ENCODE results near the gene SNTG2. TPM values are rescaled to one million over a fixed set of nuclear protein-coding genes. Genes with fewer than 3 reads are reported as not detected.

SNTG2 gene
- total and polyA plus RNA-seq, 11 donors = 0.19 to 3.2 (median 0.93) TPM

DNA sequence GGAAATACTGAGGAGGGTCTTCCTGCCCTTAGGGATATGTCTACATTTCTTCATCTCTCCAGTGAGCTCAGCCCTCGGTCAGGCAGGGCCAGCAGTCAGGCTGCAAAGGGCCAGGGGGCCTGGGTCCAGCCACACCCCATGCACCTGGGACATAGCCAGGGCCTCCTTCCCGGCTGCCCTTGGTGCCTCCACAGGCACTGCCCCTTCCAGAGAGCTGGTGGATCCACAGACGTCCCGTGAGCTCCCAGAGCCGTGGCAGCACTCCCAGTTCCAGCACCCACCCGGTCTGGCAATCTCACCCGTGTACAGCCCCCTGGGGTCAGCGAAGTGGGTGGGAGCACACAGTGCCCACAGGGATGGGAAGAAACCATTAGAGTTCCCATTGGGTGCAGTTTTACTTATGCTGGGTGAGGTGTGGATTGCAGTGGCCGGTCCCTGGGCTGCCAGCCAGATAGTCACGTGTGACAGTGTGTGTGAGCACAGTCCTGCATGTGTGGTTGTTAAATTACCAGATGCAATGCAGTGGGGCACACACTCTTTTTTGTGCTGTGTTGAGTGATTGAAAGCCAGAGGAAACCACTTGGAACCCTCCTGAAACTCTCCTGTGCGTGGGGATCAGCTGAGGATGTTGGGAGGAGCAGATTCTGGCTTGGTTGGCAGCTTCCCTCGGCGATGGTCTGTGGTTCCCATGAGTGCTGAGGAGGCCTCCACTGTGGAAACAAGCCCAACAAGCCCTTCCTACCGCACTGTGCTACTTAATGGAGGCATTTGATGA, 131.0 kb downstream of the SNTG2 start:
- TF ChIP-seq, protein P1, sequence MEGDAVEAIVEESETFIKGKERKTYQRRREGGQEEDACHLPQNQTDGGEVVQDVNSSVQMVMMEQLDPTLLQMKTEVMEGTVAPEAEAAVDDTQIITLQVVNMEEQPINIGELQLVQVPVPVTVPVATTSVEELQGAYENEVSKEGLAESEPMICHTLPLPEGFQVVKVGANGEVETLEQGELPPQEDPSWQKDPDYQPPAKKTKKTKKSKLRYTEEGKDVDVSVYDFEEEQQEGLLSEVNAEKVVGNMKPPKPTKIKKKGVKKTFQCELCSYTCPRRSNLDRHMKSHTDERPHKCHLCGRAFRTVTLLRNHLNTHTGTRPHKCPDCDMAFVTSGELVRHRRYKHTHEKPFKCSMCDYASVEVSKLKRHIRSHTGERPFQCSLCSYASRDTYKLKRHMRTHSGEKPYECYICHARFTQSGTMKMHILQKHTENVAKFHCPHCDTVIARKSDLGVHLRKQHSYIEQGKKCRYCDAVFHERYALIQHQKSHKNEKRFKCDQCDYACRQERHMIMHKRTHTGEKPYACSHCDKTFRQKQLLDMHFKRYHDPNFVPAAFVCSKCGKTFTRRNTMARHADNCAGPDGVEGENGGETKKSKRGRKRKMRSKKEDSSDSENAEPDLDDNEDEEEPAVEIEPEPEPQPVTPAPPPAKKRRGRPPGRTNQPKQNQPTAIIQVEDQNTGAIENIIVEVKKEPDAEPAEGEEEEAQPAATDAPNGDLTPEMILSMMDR (IDR thresholded peaks at IDR 0.05) = no peak
- TF ChIP-seq POLR2A (IDR thresholded peaks at IDR 0.05) = no peak
- Histone ChIP-seq H3K4me1 (no peaks in the 10 kb centered on the region), H3K27me3 (peaks cover 0 to 21% (median 0%) of the 10 kb centered on the region in 9 donors), H3K27ac (no peak overlapping the region), H3K9me3 (no peaks in the 10 kb centered on the region), H3K36me3 (no peaks in the 10 kb centered on the region), H3K4me3 (no peak overlapping the region)
- intact Hi-C loops (cut with DNase I) = no loop called here
- peak in 2 of 5 donors; percentile 31 to 64 for DNase-seq
- peak; percentile 55 to 67 (median 64) for ATAC-seq
- WGBS, 4 donors = 49 to 60% (median 54%) methylated on average over 13 to 14 of the region's 14 CpGs

DNA sequence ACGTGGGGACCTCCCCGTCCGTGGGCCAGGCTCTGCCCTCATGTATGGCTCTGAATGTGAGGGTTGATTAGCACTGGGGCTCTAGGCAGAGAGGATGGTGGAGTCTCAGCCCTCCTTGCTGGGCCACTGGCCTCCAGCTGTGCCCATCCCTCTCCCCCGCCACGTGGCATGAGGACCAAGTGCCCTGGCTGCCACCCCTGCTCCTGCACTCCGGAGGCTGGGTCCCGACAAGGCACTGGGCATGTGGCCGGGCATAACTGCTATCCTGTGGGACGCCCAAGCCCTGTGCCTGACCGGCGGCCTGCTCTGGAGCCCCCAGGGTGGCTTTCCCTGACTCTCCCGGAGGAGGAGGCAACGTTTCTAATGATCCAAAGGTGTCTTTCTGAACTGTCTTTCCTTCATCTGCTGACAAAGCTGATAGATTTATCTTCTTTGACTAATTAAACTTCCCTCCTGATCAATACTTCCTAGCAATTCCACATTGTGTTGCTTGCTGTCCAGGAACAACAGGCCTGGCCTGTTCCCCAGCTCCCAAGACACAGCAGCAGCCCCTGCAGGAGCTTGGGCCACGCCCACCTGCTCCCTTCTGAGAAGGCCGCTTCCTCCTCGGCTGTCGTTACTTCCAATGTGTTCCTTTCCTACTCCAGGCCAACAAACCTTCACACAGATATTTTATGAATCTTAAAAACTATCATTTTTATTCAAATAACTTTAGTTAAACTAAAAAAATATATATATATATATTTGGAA, 132.0 kb downstream of the SNTG2 start:
- intact Hi-C loops (cut with DNase I) = no loop called here
- H3K9me3 ChIP-seq = no peaks in the 10 kb centered on the region
- no peak for DNase-seq
- peaks cover 0 to 21% (median 0%) of the 10 kb centered on the region in 9 donors for H3K27me3 ChIP-seq
- H3K4me1 ChIP-seq = no peaks in the 10 kb centered on the region
- no peak for TF ChIP-seq POLR2A (IDR thresholded peaks at IDR 0.05)
- TF ChIP-seq, protein P1 (IDR thresholded peaks at IDR 0.05) = no peak
- no peak overlapping the region for H3K4me3 ChIP-seq
- no peak for ATAC-seq
- WGBS, 4 donors = 80 to 81% (median 81%) methylated on average over 17 of the region's 17 CpGs
- no peaks in the 10 kb centered on the region for H3K36me3 ChIP-seq
- H3K27ac ChIP-seq = no peak overlapping the region

DNA sequence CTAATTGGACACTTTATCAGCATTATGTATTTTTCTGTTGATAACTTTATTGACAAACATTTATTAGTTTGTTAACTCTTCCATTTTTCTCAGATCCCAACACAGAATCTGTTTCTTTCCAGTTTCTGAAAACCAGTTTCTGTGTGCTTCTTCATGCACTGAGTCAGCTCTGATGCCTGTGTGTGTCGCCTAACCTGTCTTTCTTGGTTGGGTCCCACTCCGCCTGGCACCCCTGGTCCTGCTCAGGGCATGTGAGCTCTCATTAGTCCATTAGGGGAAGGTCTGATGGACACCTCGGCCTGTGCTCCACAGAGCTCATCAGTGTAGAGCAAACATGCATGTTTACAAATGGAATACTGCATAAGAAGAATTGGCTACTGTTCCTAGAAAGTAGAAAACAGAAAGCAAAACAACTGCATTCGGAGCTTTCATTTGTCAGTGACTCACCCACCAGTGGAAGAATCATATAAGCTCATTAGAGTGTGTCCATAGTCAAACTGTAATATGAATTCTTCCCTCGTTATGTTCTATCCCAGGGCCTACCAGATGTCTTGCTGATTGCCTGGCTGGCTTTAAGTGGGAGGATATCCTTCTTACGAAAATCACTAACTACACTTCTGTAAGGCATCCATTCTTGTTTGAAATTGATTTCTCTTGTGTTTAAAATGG, 137.7 kb downstream of the SNTG2 start:
- no peak overlapping the region for H3K27ac ChIP-seq
- no peak overlapping the region for H3K4me3 ChIP-seq
- DNase-seq = no peak
- WGBS, 4 donors = 78 to 83% (median 82%) methylated on average over 6 of the region's 6 CpGs
- intact Hi-C loops (cut with DNase I) = no loop called here
- no peaks in the 10 kb centered on the region for H3K36me3 ChIP-seq
- no peaks in the 10 kb centered on the region for H3K27me3 ChIP-seq
- H3K9me3 ChIP-seq = no peaks in the 10 kb centered on the region
- ATAC-seq = no peak
- TF ChIP-seq POLR2A (IDR thresholded peaks at IDR 0.05) = no peak
- TF ChIP-seq, protein P1 (IDR thresholded peaks at IDR 0.05) = no peak
- no peaks in the 10 kb centered on the region for H3K4me1 ChIP-seq

DNA sequence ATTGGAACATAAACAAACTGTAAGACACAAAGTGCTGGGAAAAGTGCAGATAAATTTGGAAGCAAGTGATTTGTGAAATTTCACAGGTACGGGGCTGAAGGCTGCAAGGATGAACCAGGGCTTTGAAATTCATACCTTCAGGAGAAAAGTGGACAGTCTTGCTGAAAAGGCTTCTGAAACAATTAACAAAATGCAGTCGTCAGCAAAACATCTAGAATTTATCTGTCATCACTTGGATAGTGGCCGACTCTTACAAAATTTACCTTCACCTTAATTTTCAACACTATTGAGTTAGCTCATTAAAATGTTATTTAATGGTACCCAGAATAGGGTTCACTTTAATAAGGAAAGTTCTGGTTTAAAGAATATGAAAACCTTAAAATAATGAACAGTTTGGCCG, 138.3 kb downstream of the SNTG2 start:
- WGBS, 4 donors = 76 to 85% (median 82%) methylated on average over 4 of the region's 4 CpGs
- H3K4me3 ChIP-seq = no peak overlapping the region
- no peaks in the 10 kb centered on the region for H3K36me3 ChIP-seq
- ATAC-seq (no peak), DNase-seq (no peak)
- no peak overlapping the region for H3K27ac ChIP-seq
- TF ChIP-seq POLR2A (IDR thresholded peaks at IDR 0.05) = no peak
- TF ChIP-seq, protein P1 (IDR thresholded peaks at IDR 0.05) = no peak
- no peaks in the 10 kb centered on the region for H3K4me1 ChIP-seq
- intact Hi-C loops (cut with DNase I) = no loop called here
- no peaks in the 10 kb centered on the region for H3K9me3 ChIP-seq
- no peaks in the 10 kb centered on the region for H3K27me3 ChIP-seq

All from heart left ventricle (tissue), 16 donors.